ENCODE measurements around the gene NXT2. TPM values are rescaled to one million over a fixed set of nuclear protein-coding genes. Genes with fewer than 3 reads are reported as not detected.

Gene NXT2
- total RNA-seq, 1 experiment from 2014 or later: 20.3 TPM

- no peak overlapping the region for H4K91ac ChIP-seq (ENCODE audit: insufficient read length, low read depth, low read length)
- no CpG with 5 or more reads among the region's 4 CpGs for WGBS (ENCODE audit: extremely low coverage, insufficient read length, low lambda C conversion rate)
- H3K14ac ChIP-seq (ENCODE audit: insufficient read depth, low read length): no peak overlapping the region
- no peaks in the 10 kb centered on the region for H3K36me3 Mint-ChIP-seq (ENCODE audit: insufficient read depth in 1 of 3, low read depth in 3 of 3)
- H3K23me2 ChIP-seq (ENCODE audit: insufficient read length, low read depth, low read length, poor library complexity, severe bottlenecking): no peaks in the 10 kb centered on the region
- H3K79me2 ChIP-seq (ENCODE audit: insufficient read depth, low read length): no peaks in the 10 kb centered on the region
- H3K9ac ChIP-seq (ENCODE audit: extremely low read depth, insufficient read length, low read length): no peak overlapping the region
- no peaks in the 10 kb centered on the region for H3K79me1 ChIP-seq (ENCODE audit: insufficient read depth, low read depth, low read length, poor library complexity, severe bottlenecking)
- peaks cover 9 to 14% of the 10 kb centered on the region in 2 experiments for H3K4me1 Mint-ChIP-seq
- H3K9me3 Mint-ChIP-seq: no peaks in the 10 kb centered on the region
- no peak overlapping the region for H4K8ac ChIP-seq (replicated peaks; ENCODE audit: insufficient read length, low read depth, low read length)
- no peak overlapping the region for H2BK5ac ChIP-seq (ENCODE audit: insufficient read length, low read length)
- TF ChIP-seq CTCF (conservative IDR thresholded peaks at IDR 0.05): no peak
- H4K20me1 ChIP-seq (ENCODE audit: control insufficient read depth, insufficient read depth, insufficient read length): no peaks in the 10 kb centered on the region
- H3K27ac Mint-ChIP-seq: no peak overlapping the region
- no peak overlapping the region for H4K5ac ChIP-seq (ENCODE audit: insufficient read length, low read depth, low read length)
- no peak overlapping the region for H2BK120ac ChIP-seq (ENCODE audit: low read depth, low read length, poor library complexity, severe bottlenecking)
- no peak overlapping the region for H2BK15ac ChIP-seq (ENCODE audit: low read depth, low read length)
- H2BK12ac ChIP-seq (ENCODE audit: insufficient read length, low read depth, low read length): no peak overlapping the region
- DNase-seq: no peak
- H3K27ac ChIP-seq (ENCODE audit: insufficient read length, low read depth, low read length): no peak overlapping the region
- H3K4me2 ChIP-seq (ENCODE audit: insufficient read depth, insufficient read length, low read length): no peak overlapping the region
- H3K27me3 ChIP-seq (ENCODE audit: insufficient read depth, low read length): no peaks in the 10 kb centered on the region
- H2AK5ac ChIP-seq (ENCODE audit: insufficient read length, low read length): no peak overlapping the region
- H3K4me1 ChIP-seq (ENCODE audit: insufficient read depth, low read length): no peaks in the 10 kb centered on the region; the same call in 1 of the 2 replicates
- no peaks in the 10 kb centered on the region for H3K9me3 ChIP-seq (ENCODE audit: control insufficient read depth, low read depth, low read length)
- no peak overlapping the region for H2BK20ac ChIP-seq (ENCODE audit: low read depth, low read length, poor library complexity, severe bottlenecking)
- H3K4ac ChIP-seq (ENCODE audit: low read depth, low read length): no peak overlapping the region
- H3K4me3 Mint-ChIP-seq: no peak overlapping the region
- no peak overlapping the region for H2AFZ ChIP-seq (ENCODE audit: low read length)
- no peak overlapping the region for H3K56ac ChIP-seq (ENCODE audit: insufficient read length, low read depth, low read length)
- peaks cover 2% of the 10 kb centered on the region; the same call in 1 of the 2 replicates for H3K27me3 Mint-ChIP-seq (ENCODE audit: low read depth)
- H3K23ac ChIP-seq (ENCODE audit: insufficient read length, low read depth, low read length): no peak overlapping the region
- no peak overlapping the region for H3T11ph ChIP-seq (ENCODE audit: low read length)
- H3K18ac ChIP-seq (ENCODE audit: insufficient read length, low read depth, low read length): no peak overlapping the region
These were observed 53.5 kb downstream of the NXT2 start for GRCh38 chrX:109590176-109590575.

Other genes with a start within 250 kb of the NXT2 start
- gene GUCY2F, start 54.8 kb upstream of the NXT2 start, total RNA-seq (2021): 0.11 TPM in 2 replicates
- 3.6 and 3.7 TPM in 2 replicates for gene KCNE5, start 88.3 kb downstream of the NXT2 start, total RNA-seq (2021)
- gene ACSL4, start 196.4 kb downstream of the NXT2 start, total RNA-seq (2021): 36.9 and 41.6 TPM in 2 replicates

Data from H9 (cell line).